Astrocyte (in vitro differentiated cells and primary cell): Measurements from ENCODE around the gene CAMKMT. TPM values are rescaled to one million over a fixed set of nuclear protein-coding genes. Genes with fewer than 3 reads are reported as not detected.

ENCODE experiments used
- DNase-seq: peaks from one replicate; pipeline ENCODE4 v3.0.0-alpha.2; 2010; ENCODE audit warnings: low read depth
- FAIRE-seq: peaks from 2 replicates; lab custom pipeline; 2011; peaks lifted over from hg19 to GRCh38; lab: Jason Lieb, UNC
- H2AFZ ChIP-seq: 2 replicates; pipeline ENCODE4 v1.6.0; 2012; ENCODE audit warnings: low read depth, low read length, inconsistent platforms
- H3K27ac ChIP-seq: 2 replicates; pipeline ENCODE4 v1.5.1; 2011; ENCODE audit warnings: low read depth, low read length, inconsistent platforms
- H3K27me3 ChIP-seq: 2 replicates; pipeline ENCODE4 v1.6.0; 2011; ENCODE audit warnings: low read length, inconsistent platforms; ENCODE audit not compliant: insufficient read depth
- H3K36me3 ChIP-seq: 2 replicates; pipeline ENCODE4 v1.5.1; 2011; ENCODE audit warnings: low read length, inconsistent platforms; ENCODE audit not compliant: insufficient read depth
- H3K4me1 ChIP-seq: 2 replicates; pipeline ENCODE4 v1.5.1; 2011; ENCODE audit warnings: low read length, inconsistent platforms; ENCODE audit not compliant: insufficient read depth
- H3K4me2 ChIP-seq: 2 replicates; pipeline ENCODE4 v1.6.0; 2012; ENCODE audit warnings: low read length, inconsistent platforms
- H3K4me3 ChIP-seq: 2 replicates; pipeline ENCODE4 v1.5.1; 2011; ENCODE audit warnings: low read depth, mild to moderate bottlenecking, low read length, inconsistent platforms; ENCODE audit not compliant: insufficient read depth
- H3K79me2 ChIP-seq: 2 replicates; pipeline ENCODE4 v1.6.0; 2012; ENCODE audit warnings: mild to moderate bottlenecking, low read length, inconsistent platforms; ENCODE audit not compliant: insufficient read depth
- H3K9ac ChIP-seq: 2 replicates; pipeline ENCODE4 v1.6.0; 2012; ENCODE audit warnings: mild to moderate bottlenecking, low read length, inconsistent platforms
- H3K9me3 ChIP-seq: 2 replicates; pipeline ENCODE4 v1.5.1; 2012; ENCODE audit warnings: low read depth, mild to moderate bottlenecking, low read length, inconsistent platforms; ENCODE audit not compliant: insufficient read depth
- H4K20me1 ChIP-seq: 2 replicates; pipeline ENCODE4 v1.6.0; 2012; ENCODE audit warnings: low read length, inconsistent platforms; ENCODE audit not compliant: insufficient read depth
- H3K27ac Mint-ChIP-seq: one replicate; pipeline ENCODE4 v1.8.0; 2021; ENCODE audit warnings: mild to moderate bottlenecking, mixed read lengths; ENCODE audit not compliant: unreplicated experiment
- H3K27me3 Mint-ChIP-seq: one replicate; pipeline ENCODE4 v1.8.0; 2021; ENCODE audit warnings: low read depth, mixed read lengths; ENCODE audit not compliant: unreplicated experiment
- H3K36me3 Mint-ChIP-seq: one replicate; pipeline ENCODE4 v1.8.0; 2021; ENCODE audit warnings: low read depth, mixed read lengths; ENCODE audit not compliant: unreplicated experiment
- H3K4me1 Mint-ChIP-seq: one replicate; pipeline ENCODE4 v1.8.0; 2021; ENCODE audit warnings: low read depth, mixed read lengths; ENCODE audit not compliant: unreplicated experiment
- H3K4me3 Mint-ChIP-seq: one replicate; pipeline ENCODE4 v1.8.0; 2021; ENCODE audit warnings: mild to moderate bottlenecking, moderate library complexity, mixed read lengths; ENCODE audit not compliant: unreplicated experiment
- H3K9me3 Mint-ChIP-seq: one replicate; pipeline ENCODE4 v1.8.0; 2021; ENCODE audit warnings: mild to moderate bottlenecking, mixed read lengths; ENCODE audit not compliant: unreplicated experiment
- CTCF ChIP-seq: IDR thresholded peaks from 2 replicates; pipeline ENCODE4 v1.5.1; 2011; ENCODE audit warnings: low read depth, mild to moderate bottlenecking, inconsistent platforms, low read length, moderate library complexity; ENCODE audit not compliant: insufficient read depth
- EZH2 ChIP-seq: IDR thresholded peaks from 2 replicates; pipeline ENCODE4 v1.6.1; 2012; ENCODE audit warnings: mild to moderate bottlenecking, low read length, inconsistent platforms; ENCODE audit not compliant: insufficient read depth
- total RNA-seq: library from RNA; stranded (reverse); gene quantifications from 2 replicates; pipeline ENCODE4 v1.2.1, GENCODE V29; 2021

Gene CAMKMT
- total RNA-seq, 1 donor from 2014 or later = 9.3 TPM

DNA sequence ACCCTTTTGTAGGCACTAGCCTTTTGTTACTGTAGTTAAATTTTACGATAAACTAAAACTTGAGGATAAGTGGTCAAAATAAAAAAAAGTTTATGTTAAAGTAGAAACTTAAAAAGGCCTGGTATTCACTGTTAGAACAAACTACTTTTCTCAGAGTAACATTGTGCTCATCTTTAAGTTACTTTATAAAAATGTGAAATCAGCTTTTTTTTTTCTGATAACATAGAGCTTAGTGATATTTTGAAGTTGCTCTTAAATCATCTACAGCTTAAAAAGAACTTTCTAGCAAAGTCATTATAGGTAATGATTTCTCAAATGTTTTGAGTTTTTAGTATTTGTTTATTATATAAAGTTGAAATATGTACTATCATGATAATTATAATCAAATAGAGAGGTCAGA lies 125.3 kb downstream of the CAMKMT start:
- Mint-ChIP-seq H3K9me3 (no peaks in the 10 kb centered on the region), H3K4me1 (no peaks in the 10 kb centered on the region), H3K36me3 (no peaks in the 10 kb centered on the region), H3K27me3 (no peaks in the 10 kb centered on the region), H3K27ac (no peak overlapping the region), H3K4me3 (no peak overlapping the region)
- Histone ChIP-seq H2AFZ (no peak overlapping the region), H4K20me1 (no peaks in the 10 kb centered on the region), H3K27ac (no peak overlapping the region), H3K4me2 (no peak overlapping the region), H3K27me3 (no peaks in the 10 kb centered on the region), H3K4me3 (no peak overlapping the region), H3K36me3 (no peaks in the 10 kb centered on the region), H3K9ac (no peak overlapping the region), H3K4me1 (no peaks in the 10 kb centered on the region), H3K9me3 (no peaks in the 10 kb centered on the region), H3K79me2 (no peaks in the 10 kb centered on the region)
- FAIRE-seq (no peak), DNase-seq (no peak)
- TF ChIP-seq CTCF (no peak), EZH2 (no peak)

DNA sequence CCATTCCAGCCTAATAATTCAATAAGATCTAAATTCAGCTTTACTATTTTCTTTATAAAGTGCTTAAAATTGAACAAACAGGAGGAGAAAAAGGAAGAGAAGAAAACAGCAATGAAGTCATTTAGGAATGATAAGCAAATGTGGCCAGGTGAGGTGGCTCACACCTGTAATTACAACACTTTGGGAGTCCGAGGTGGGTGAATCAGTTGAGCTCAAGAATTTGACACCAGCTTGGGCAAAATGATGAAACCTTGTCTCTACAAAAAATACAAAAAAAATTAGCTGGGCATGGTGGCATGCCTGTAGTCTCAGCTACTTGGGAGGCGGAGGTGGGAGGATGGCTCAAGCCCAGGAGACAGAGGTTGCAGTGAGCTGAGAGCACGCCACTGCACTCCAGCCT lies 129.0 kb downstream of the CAMKMT start:
- H3K4me3 Mint-ChIP-seq = no peak overlapping the region
- FAIRE-seq = no peak
- no peak for DNase-seq
- no peak overlapping the region for H2AFZ ChIP-seq
- no peak overlapping the region for H3K9ac ChIP-seq
- no peaks in the 10 kb centered on the region for H3K4me1 ChIP-seq
- no peaks in the 10 kb centered on the region for H3K9me3 Mint-ChIP-seq
- H3K36me3 ChIP-seq = no peaks in the 10 kb centered on the region
- H3K4me3 ChIP-seq = no peak overlapping the region
- H3K27ac Mint-ChIP-seq = no peak overlapping the region
- no peaks in the 10 kb centered on the region for H3K27me3 ChIP-seq
- TF ChIP-seq CTCF (no peak), EZH2 (no peak)
- no peaks in the 10 kb centered on the region for H3K79me2 ChIP-seq
- H3K27ac ChIP-seq = no peak overlapping the region
- no peaks in the 10 kb centered on the region for H3K27me3 Mint-ChIP-seq
- H3K4me2 ChIP-seq = no peak overlapping the region
- H4K20me1 ChIP-seq = no peaks in the 10 kb centered on the region
- no peaks in the 10 kb centered on the region for H3K4me1 Mint-ChIP-seq
- no peaks in the 10 kb centered on the region for H3K36me3 Mint-ChIP-seq
- no peaks in the 10 kb centered on the region for H3K9me3 ChIP-seq

DNA sequence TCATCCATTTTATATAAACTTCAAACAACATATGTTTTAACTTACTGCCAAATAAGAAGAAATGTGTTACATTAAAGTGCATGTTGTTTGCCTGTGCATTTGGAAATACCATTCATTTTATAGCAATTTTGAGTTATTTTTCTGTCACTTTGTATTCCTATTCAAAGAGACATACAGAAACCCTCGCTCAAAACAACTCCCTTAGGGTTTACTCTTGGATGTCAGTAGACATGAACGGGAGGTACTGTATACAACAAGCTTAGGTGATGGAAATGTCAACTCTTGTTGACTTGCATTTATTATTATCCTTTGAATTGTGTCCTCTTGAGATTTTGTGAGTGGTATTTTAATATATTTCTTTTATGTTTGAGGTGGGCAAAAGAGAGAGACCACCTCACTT lies 132.3 kb downstream of the CAMKMT start:
- H3K9me3 Mint-ChIP-seq = no peaks in the 10 kb centered on the region
- Histone ChIP-seq H3K9me3 (no peaks in the 10 kb centered on the region), H3K4me2 (no peak overlapping the region), H3K4me3 (no peak overlapping the region), H4K20me1 (no peaks in the 10 kb centered on the region), H3K4me1 (no peaks in the 10 kb centered on the region), H3K36me3 (no peaks in the 10 kb centered on the region), H3K9ac (no peak overlapping the region), H3K27me3 (no peaks in the 10 kb centered on the region), H2AFZ (no peak overlapping the region), H3K27ac (no peak overlapping the region), H3K79me2 (no peaks in the 10 kb centered on the region)
- H3K4me1 Mint-ChIP-seq = peaks cover 2% of the 10 kb centered on the region
- DNase-seq (no peak), FAIRE-seq (no peak)
- no peaks in the 10 kb centered on the region for H3K36me3 Mint-ChIP-seq
- H3K27ac Mint-ChIP-seq = no peak overlapping the region
- H3K27me3 Mint-ChIP-seq = no peaks in the 10 kb centered on the region
- H3K4me3 Mint-ChIP-seq = no peak overlapping the region
- TF ChIP-seq EZH2 (no peak), CTCF (no peak)
